Activated CD8-positive, alpha-beta memory T cell treated with anti-CD3 and anti-CD28 coated beads for 36 hours (primary cell): ENCODE measurements around the gene GRSF1. TPM values are rescaled to one million over a fixed set of nuclear protein-coding genes. Genes with fewer than 3 reads are reported as not detected.
"Not testable (repeated sequence)": the region's sequence is repeated elsewhere in the genome, so short reads cannot be mapped to it uniquely, and the experiment has no call there.

Source experiments
- CTCF ChIA-PET: fragments of 350-600 bp; sonication (Branson Sonifier 250); formaldehyde crosslinking; loops from one replicate; lab custom pipeline; 2021; ENCODE audit warnings: antibody characterized with exemption; lab: Charles Lee
- POLR2A ChIA-PET: fragments of 350-600 bp; sonication (Branson Sonifier 250); formaldehyde crosslinking; loops from one replicate; lab custom pipeline; 2021; ENCODE audit warnings: antibody characterized with exemption; lab: Charles Lee
- total RNA-seq, 2 experiments: library from RNA; stranded (reverse); gene quantifications; one replicate each; pipeline ENCODE4 v1.2.3, GENCODE V29; 2021

The GRSF1 gene
- total RNA-seq, 2 experiments from 2014 or later, result 117 TPM

GRCh38 chr4:70778888-70779422 is 60.7 kb downstream of the GRSF1 start:
- ChIA-PET POLR2A (no interaction called here), CTCF (no interaction called here)

- CTCF ChIA-PET, result interaction anchor here (0.6 kb wide), 1 partner anchor 62 kb away, joined by 4 read pairs; no protein-coding TSS in a partner anchor
Observed at GRCh38 chr4:70772929-70773555, 66.6 kb downstream of the GRSF1 start.

DNA sequence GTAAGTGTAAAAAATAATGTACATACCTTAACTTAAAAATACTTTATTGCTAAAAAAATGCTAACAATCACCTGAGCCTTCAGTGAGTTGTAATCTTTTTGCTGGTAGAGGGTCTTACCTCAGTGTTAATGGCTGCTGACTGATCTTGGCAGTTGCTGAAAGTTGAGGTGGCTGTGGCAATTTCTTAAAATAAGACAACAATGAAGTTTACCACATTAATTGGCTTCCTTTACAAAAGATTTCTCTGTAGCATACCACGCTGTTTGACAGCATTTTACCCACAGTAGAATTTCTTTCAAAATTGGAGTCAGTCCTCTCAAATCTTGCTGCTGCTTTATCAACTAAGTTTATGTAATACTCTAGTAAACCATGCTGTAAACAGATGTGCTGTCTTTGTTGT is 70.3 kb downstream of the GRSF1 start:
- POLR2A ChIA-PET, result not testable (repeated sequence)

More at GRCh38 chr4:70772929-70773555, 66.6 kb downstream of the GRSF1 start:
- POLR2A ChIA-PET, result no interaction called here

DNA sequence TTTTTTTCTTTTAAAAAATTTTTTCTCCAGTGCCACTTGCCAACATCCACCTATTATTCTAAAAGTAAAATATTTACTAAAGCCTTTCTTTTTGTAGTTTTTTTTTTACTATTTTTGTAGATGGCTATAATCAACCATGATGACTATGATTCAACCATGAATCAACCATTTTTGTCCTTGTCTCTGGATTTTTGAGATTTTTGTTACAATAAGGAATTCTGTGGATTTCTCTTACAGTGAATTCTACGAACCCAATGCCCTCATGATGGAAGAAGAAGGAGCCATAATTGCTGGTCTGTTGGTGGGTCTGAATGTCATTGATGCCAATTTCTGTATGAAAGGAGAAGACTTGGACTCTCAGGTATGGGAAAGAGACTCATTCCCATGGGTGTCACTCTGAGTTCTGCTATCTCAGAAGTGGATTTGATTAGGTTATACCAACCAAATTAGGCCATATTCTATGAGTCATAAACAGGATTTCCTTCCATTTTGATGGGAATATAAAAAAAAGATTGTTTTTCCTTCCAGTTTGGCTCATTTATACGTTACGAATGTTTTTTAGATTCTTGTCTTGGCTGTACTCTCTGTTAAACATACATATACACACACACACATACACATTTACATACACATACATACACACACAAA is 71.3 kb downstream of the GRSF1 start:
- ChIA-PET POLR2A (no interaction called here), CTCF (no interaction called here)

More for the DNA sequence above, 70.3 kb downstream of the GRSF1 start:
- CTCF ChIA-PET, result not testable (repeated sequence)

Other genes with a start within 250 kb of the GRSF1 start
- not detected for gene AMBN, start 247.6 kb downstream of the GRSF1 start, total RNA-seq
- not detected for gene ENAM, start 211.1 kb downstream of the GRSF1 start, total RNA-seq
- gene JCHAIN, start 173.4 kb downstream of the GRSF1 start, total RNA-seq, result not detected
- gene UTP3, start 151.4 kb downstream of the GRSF1 start, total RNA-seq, result 10 to 100 TPM; 42.6 to 43.2 TPM
- 10 to 100 TPM; 12.1 to 13.6 TPM for gene RUFY3, start 117.9 kb downstream of the GRSF1 start, total RNA-seq
- 10 to 100 TPM; 20.3 to 20.5 TPM for gene MOB1B, start 62.5 kb upstream of the GRSF1 start, total RNA-seq
- 10 to 100 TPM; 30.8 to 31.3 TPM for gene DCK, start 153.8 kb upstream of the GRSF1 start, total RNA-seq